OCI-LY7 (cell line): ENCODE measurements around the gene PODN. TPM values are rescaled to one million over a fixed set of nuclear protein-coding genes. Genes with fewer than 3 reads are reported as not detected.

Experiments used
- BruUV-seq: library from RNA; stranded (reverse); fragments of 400-500 nt; replicated peaks from 2 replicates; lab custom pipeline; 2021; lab: Mats Ljungman, UMichigan
- CTCF ChIA-PET: fragments of 300-600 bp; sonication (Branson Sonifier 250); formaldehyde crosslinking; loops from one replicate; lab custom pipeline; 2022; ENCODE audit warnings: antibody characterized with exemption; ENCODE audit not compliant: unreplicated experiment; lab: Charles Lee
- POLR2A ChIA-PET: fragments of 300-600 bp; sonication (Branson Sonifier 250); formaldehyde crosslinking; loops from one replicate; lab custom pipeline; 2022; ENCODE audit warnings: antibody characterized with exemption; lab: Charles Lee
- DNase-seq: peaks from one replicate; pipeline ENCODE4 v3.0.0-alpha.2; 2015; ENCODE audit warnings: low spot score
- H2AFZ ChIP-seq: fragments of 200-600 bp; sonication (generic), shearing (Covaris generic); 2 replicates; pipeline ENCODE4 v1.6.1; 2014; ENCODE audit warnings: mild to moderate bottlenecking, antibody characterized with exemption, low read length, moderate library complexity
- H3K27ac ChIP-seq: fragments of 200-600 bp; sonication (generic); 2 replicates; pipeline ENCODE4 v1.5.1; 2014; ENCODE audit warnings: mixed run types, low read depth, mild to moderate bottlenecking, moderate library complexity, low read length, inconsistent platforms; ENCODE audit not compliant: poor library complexity, severe bottlenecking
- H3K36me3 ChIP-seq: fragments of 200-600 bp; sonication (generic); 2 replicates; pipeline ENCODE4 v1.6.1; 2014; ENCODE audit warnings: mild to moderate bottlenecking, antibody characterized with exemption, low read length, moderate library complexity, mixed read lengths; ENCODE audit not compliant: insufficient read depth
- H3K4me1 ChIP-seq: fragments of 200-600 bp; sonication (generic); 2 replicates; pipeline ENCODE4 v1.5.1; 2014; ENCODE audit warnings: mild to moderate bottlenecking, low read length; ENCODE audit not compliant: insufficient read depth, poor library complexity, severe bottlenecking
- H3K4me2 ChIP-seq: fragments of 200-600 bp; sonication (generic); 2 replicates; pipeline ENCODE4 v1.6.1; 2014; ENCODE audit warnings: mild to moderate bottlenecking, low read length
- H3K4me3 ChIP-seq: fragments of 200-600 bp; sonication (generic); 2 replicates; pipeline ENCODE4 v1.5.1; 2014; ENCODE audit warnings: mild to moderate bottlenecking, low read depth, low read length; ENCODE audit not compliant: poor library complexity, severe bottlenecking
- H3K79me2 ChIP-seq: fragments of 200-600 bp; sonication (generic); 2 replicates; pipeline ENCODE4 v1.6.1; 2016; ENCODE audit warnings: low read depth, mild to moderate bottlenecking, low read length, moderate library complexity, mixed read lengths; ENCODE audit not compliant: insufficient read depth
- H3K9me2 ChIP-seq: fragments of 200-600 bp; sonication (generic); 2 replicates; pipeline ENCODE4 v1.6.1; 2016; ENCODE audit warnings: mild to moderate bottlenecking, low read length, mixed read lengths; ENCODE audit not compliant: insufficient read depth
- H3K9me3 ChIP-seq: fragments of 200-600 bp; sonication (generic); 2 replicates; pipeline ENCODE4 v1.6.1; 2014; ENCODE audit warnings: mild to moderate bottlenecking, mixed run types, low read length, mixed read lengths
- H4K20me1 ChIP-seq: fragments of 200-600 bp; sonication (generic); 2 replicates; pipeline ENCODE4 v1.6.1; 2014; ENCODE audit warnings: mild to moderate bottlenecking, antibody characterized with exemption, low read length, moderate library complexity, mixed read lengths; ENCODE audit not compliant: insufficient read depth
- EZH2phosphoT487 ChIP-seq: fragments of 200-600 bp; sonication (generic); IDR thresholded peaks from 2 replicates; pipeline ENCODE4 v1.6.1; 2018; ENCODE audit warnings: low read depth, borderline replicate concordance, mild to moderate bottlenecking, mixed run types, antibody characterized with exemption, low read length, moderate library complexity, mixed read lengths
- intact Hi-C: fragments of 100-400 bp; cut with micrococcal nuclease; formaldehyde crosslinking; loops from one replicate; pipeline ENCODE4 v1.10.0; 2022; ENCODE audit not compliant: unreplicated experiment
- total RNA-seq, 2 experiments: library from RNA; depleted of rRNA in 1 of 2; stranded (reverse); fragments of >200 nt in 1 of 2; shearing (Covaris generic) in 1 of 2; gene quantifications; 2 replicates each; pipeline ENCODE4 v1.2.3, GENCODE V29; 2014 to 2022
- TF ChIP-seq, protein P1 (sequence below): fragments of 200-600 bp; sonication (generic); conservative IDR thresholded peaks from 2 replicates; pipeline ENCODE4 v1.5.1; 2014; ENCODE audit warnings: mild to moderate bottlenecking, antibody characterized with exemption, low read length, moderate library complexity, mixed read lengths

Gene PODN
- total RNA-seq, 2 experiments from 2014 or later: not detected

DNA sequence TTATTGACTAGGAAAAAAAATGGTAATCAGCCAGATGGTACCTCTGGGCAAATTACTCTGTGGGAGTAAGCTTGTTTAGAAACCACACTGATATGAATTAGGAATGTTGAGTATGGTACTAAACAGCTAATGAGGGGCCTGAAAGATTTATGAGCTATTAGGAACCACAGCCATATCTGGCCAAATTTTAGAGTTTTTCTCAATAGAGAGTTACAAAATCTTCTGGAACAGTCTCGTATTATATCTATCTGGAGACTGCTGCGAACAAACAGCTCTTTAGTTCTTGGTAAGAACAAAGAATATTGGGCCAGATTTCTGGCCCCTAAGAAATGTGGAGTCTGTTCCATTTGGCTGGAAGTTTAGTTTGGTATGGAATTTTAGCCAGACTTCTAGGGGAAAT lies 4.9 kb upstream of the PODN start:
- H3K27ac ChIP-seq: no peak overlapping the region
- no peak overlapping the region for H2AFZ ChIP-seq
- H3K4me2 ChIP-seq: no peak overlapping the region
- no peak for DNase-seq
- TF ChIP-seq EZH2phosphoT487: no peak
- TF ChIP-seq, protein P1, sequence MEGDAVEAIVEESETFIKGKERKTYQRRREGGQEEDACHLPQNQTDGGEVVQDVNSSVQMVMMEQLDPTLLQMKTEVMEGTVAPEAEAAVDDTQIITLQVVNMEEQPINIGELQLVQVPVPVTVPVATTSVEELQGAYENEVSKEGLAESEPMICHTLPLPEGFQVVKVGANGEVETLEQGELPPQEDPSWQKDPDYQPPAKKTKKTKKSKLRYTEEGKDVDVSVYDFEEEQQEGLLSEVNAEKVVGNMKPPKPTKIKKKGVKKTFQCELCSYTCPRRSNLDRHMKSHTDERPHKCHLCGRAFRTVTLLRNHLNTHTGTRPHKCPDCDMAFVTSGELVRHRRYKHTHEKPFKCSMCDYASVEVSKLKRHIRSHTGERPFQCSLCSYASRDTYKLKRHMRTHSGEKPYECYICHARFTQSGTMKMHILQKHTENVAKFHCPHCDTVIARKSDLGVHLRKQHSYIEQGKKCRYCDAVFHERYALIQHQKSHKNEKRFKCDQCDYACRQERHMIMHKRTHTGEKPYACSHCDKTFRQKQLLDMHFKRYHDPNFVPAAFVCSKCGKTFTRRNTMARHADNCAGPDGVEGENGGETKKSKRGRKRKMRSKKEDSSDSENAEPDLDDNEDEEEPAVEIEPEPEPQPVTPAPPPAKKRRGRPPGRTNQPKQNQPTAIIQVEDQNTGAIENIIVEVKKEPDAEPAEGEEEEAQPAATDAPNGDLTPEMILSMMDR: no peak
- H3K4me3 ChIP-seq: no peak overlapping the region
- H3K36me3 ChIP-seq: no peaks in the 10 kb centered on the region
- no peaks in the 10 kb centered on the region for H4K20me1 ChIP-seq
- intact Hi-C loops: loop anchor here (10.0 kb wide), 1 partner anchor 152 kb away; no protein-coding TSS in a partner anchor
- CTCF ChIA-PET: no interaction called here
- BruUV-seq: no TSS peak
- POLR2A ChIA-PET: interaction anchor here (0.7 to 1.5 kb wide), 3 partner anchors 9 to 1675 kb away, joined by 3 read pairs; no protein-coding TSS in a partner anchor
- no peaks in the 10 kb centered on the region for H3K9me2 ChIP-seq
- no peaks in the 10 kb centered on the region for H3K9me3 ChIP-seq
- no peaks in the 10 kb centered on the region for H3K4me1 ChIP-seq
- no peaks in the 10 kb centered on the region for H3K79me2 ChIP-seq

DNA sequence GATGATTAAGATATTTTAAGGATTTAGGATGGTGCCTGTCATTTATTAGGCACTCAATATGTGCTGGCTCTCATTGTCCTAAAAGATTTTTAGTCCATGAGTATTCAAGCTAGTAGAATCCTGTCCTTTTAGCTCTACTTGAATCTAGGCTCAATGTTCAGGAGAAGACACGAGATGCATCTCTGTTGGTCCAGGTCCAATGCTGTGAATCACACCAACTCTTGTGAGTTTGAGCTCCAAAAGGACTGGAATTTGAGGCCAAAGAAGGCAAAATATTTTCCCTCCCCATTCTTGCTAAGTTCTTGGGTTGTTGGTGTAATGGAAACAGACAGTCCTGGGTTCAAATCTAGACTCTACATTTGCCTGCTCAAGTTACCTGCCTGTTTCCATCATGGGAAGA lies 1.4 kb upstream of the PODN start:
- H3K9me2 ChIP-seq: no peaks in the 10 kb centered on the region
- BruUV-seq: no TSS peak
- no peaks in the 10 kb centered on the region for H3K9me3 ChIP-seq
- no peaks in the 10 kb centered on the region for H3K79me2 ChIP-seq
- H3K4me2 ChIP-seq: no peak overlapping the region
- no peaks in the 10 kb centered on the region for H3K36me3 ChIP-seq
- no peaks in the 10 kb centered on the region for H3K4me1 ChIP-seq
- ChIA-PET CTCF (no interaction called here), POLR2A (interaction anchor here (0.5 kb wide), 1 partner anchor 1558 kb away, joined by 3 read pairs; no protein-coding TSS in a partner anchor)
- no peak overlapping the region for H2AFZ ChIP-seq
- no peak for DNase-seq
- no peaks in the 10 kb centered on the region for H4K20me1 ChIP-seq
- no peak for TF ChIP-seq EZH2phosphoT487
- intact Hi-C loops: no loop called here
- H3K4me3 ChIP-seq: no peak overlapping the region
- no peak overlapping the region for H3K27ac ChIP-seq

DNA sequence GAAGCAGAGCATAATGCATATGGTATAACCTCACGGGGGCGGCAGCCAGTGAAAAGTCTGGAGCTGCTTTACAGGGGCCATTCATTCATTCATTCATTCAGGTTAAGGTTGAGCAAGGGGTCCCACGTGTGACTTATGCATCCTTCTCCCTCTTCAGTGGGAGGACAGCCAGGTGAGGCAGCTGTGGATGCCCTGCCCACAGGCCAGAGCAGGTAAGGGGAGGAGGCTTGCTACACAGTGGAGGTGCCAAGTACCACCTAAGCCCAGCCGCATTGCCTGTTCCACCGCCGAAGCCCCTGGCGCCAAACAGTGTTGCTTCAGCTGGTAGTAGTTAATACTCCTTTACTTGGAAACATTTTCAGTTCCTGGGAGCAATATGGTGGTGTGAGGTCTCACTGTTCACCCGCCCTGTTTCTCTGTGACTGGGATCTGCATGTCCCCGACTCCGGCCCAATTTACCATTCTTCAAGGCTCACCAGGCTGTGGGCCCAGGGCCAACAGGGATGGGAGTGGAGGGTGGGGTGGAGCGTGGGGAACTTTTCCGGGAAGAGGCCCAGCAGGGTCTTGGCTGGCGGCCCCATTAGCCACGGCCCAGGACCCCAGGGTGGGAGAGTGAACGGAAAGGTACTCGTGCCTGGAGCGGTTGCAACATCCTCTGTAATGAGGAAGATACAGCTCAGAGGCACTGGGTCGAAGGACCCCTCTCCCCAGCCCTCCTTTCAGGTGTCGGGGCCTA lies 722 bp upstream of the PODN start:
- no peak overlapping the region for H3K4me2 ChIP-seq
- TF ChIP-seq EZH2phosphoT487: no peak
- TF ChIP-seq, protein P1: no peak
- intact Hi-C loops: no loop called here
- H2AFZ ChIP-seq: no peak overlapping the region
- H3K79me2 ChIP-seq: no peaks in the 10 kb centered on the region
- no peaks in the 10 kb centered on the region for H3K4me1 ChIP-seq
- ChIA-PET POLR2A (no interaction called here), CTCF (no interaction called here)
- no peak for DNase-seq
- H3K9me2 ChIP-seq: no peaks in the 10 kb centered on the region
- BruUV-seq: no TSS peak
- H3K9me3 ChIP-seq: no peaks in the 10 kb centered on the region
- no peaks in the 10 kb centered on the region for H4K20me1 ChIP-seq
- no peak overlapping the region for H3K4me3 ChIP-seq
- no peak overlapping the region for H3K27ac ChIP-seq
- no peaks in the 10 kb centered on the region for H3K36me3 ChIP-seq
